Subcutaneous abdominal adipose tissue (tissue), 5 donors: ENCODE measurements around the gene HES6.

Source experiments
- H3K27ac ChIP-seq: one replicate; pipeline ENCODE4 v1.7.0; 2013; ENCODE audit warnings: low read depth, mild to moderate bottlenecking, inconsistent platforms, low read length, moderate library complexity
- H3K27me3 ChIP-seq, 5 donors: one replicate each; pipeline ENCODE4 v1.7.0; 2013; ENCODE audit warnings: low read length in 5 of 5, inconsistent platforms in 1 of 5; ENCODE audit not compliant: control insufficient read depth in 5 of 5, insufficient read depth in 4 of 5
- H3K36me3 ChIP-seq, 5 donors: one replicate each; pipeline ENCODE4 v1.7.0; 2013; ENCODE audit warnings: low read length in 5 of 5; ENCODE audit not compliant: control insufficient read depth in 5 of 5, insufficient read depth in 5 of 5
- H3K4me1 ChIP-seq, 5 donors: one replicate each; pipeline ENCODE4 v1.7.0; 2013; ENCODE audit warnings: low read length in 5 of 5, mild to moderate bottlenecking in 3 of 5, moderate library complexity in 1 of 5; ENCODE audit not compliant: control insufficient read depth in 5 of 5, insufficient read depth in 5 of 5
- H3K4me3 ChIP-seq, 5 donors: one replicate each; pipeline ENCODE4 v1.7.0; 2013; ENCODE audit warnings: low read length in 5 of 5, low read depth in 1 of 5
- H3K9ac ChIP-seq, 5 donors: one replicate each; pipeline ENCODE4 v1.7.0; 2013; ENCODE audit warnings: low read length in 5 of 5, mild to moderate bottlenecking in 4 of 5, moderate library complexity in 3 of 5
- H3K9me3 ChIP-seq, 5 donors: one replicate each; pipeline ENCODE4 v1.7.0; 2013; ENCODE audit warnings: low read length in 5 of 5; ENCODE audit not compliant: control insufficient read depth in 5 of 5
- donor health status: healthy.
- donor health status: healthy.
- donor health status: healthy.
- donor health status: healthy.
- donor health status: healthy.

HES6 gene

GRCh38 chr2:238203973-238204683, 35.7 kb downstream of the HES6 start:
- Histone ChIP-seq H3K9ac (peak overlapping the region; percentile 57 to 84 (median 74)), H3K4me3 (peak overlapping the region; percentile 45 to 83 (median 61)), H3K9me3 (no peaks in the 10 kb centered on the region), H3K36me3 (peaks cover 0 to 2% (median 0%) of the 10 kb centered on the region in 5 donors), H3K4me1 (peaks cover 3 to 31% (median 29%) of the 10 kb centered on the region in 5 donors), H3K27me3 (no peaks in the 10 kb centered on the region), H3K27ac (peak overlapping the region; percentile 71)

GRCh38 chr2:238203094-238203972, 36.5 kb downstream of the HES6 start, which contains the start of gene ILKAP:
Gene ILKAP, minus strand, starts transcription at chr2:238203695. Its CDS starts 142 bp downstream, at chr2:238203553.
- H3K9me3 ChIP-seq = no peaks in the 10 kb centered on the region
- peak within 1 kb of the TSS; percentile 73 to 83 (median 79) for H3K4me3 ChIP-seq
- peaks cover 0 to 2% (median 0%) of the 10 kb centered on the region in 5 donors for H3K36me3 ChIP-seq
- peaks cover 3 to 38% (median 29%) of the 10 kb centered on the region in 5 donors for H3K4me1 ChIP-seq
- H3K27ac ChIP-seq = peak within 1 kb of the TSS; percentile 74
- no peaks in the 10 kb centered on the region for H3K27me3 ChIP-seq
- H3K9ac ChIP-seq = peak within 1 kb of the TSS; percentile 60 to 96 (median 89)

GRCh38 chr2:238202326-238203093, 37.3 kb downstream of the HES6 start:
- H3K36me3 ChIP-seq = peaks cover 0 to 2% (median 0%) of the 10 kb centered on the region in 5 donors
- H3K27ac ChIP-seq = peak overlapping the region; percentile 74
- no peaks in the 10 kb centered on the region for H3K9me3 ChIP-seq
- H3K27me3 ChIP-seq = no peaks in the 10 kb centered on the region
- peak overlapping the region; percentile 73 to 83 (median 79) for H3K4me3 ChIP-seq
- peaks cover 3 to 38% (median 29%) of the 10 kb centered on the region in 5 donors for H3K4me1 ChIP-seq
- peak overlapping the region; percentile 60 to 96 (median 89) for H3K9ac ChIP-seq

- Histone ChIP-seq H3K4me3 (no peak overlapping the region), H3K9me3 (no peaks in the 10 kb centered on the region), H3K27me3 (no peaks in the 10 kb centered on the region), H3K36me3 (peaks cover 39 to 82% (median 72%) of the 10 kb centered on the region in 5 donors), H3K4me1 (no peaks in the 10 kb centered on the region), H3K9ac (no peak overlapping the region), H3K27ac (no peak overlapping the region)
These were observed 49.4 kb downstream of the HES6 start for GRCh38 chr2:238190445-238190844.
